Peyer's patch (tissue), 4 donors: ENCODE data around the gene NMT1. TPM values are rescaled to one million over a fixed set of nuclear protein-coding genes. Genes with fewer than 3 reads are reported as not detected.
A peak's percentile ranks its signal among the peaks of the same experiment; 100 is the strongest.

Experiments
- DNase-seq, 3 donors: peaks; one replicate each; pipeline ENCODE4 v3.0.0-alpha.2; 2017 to 2019
- H3K27ac ChIP-seq, 4 donors: fragments of 200-600 bp; sonication (generic); one replicate each; pipeline ENCODE4 v1.5.1; 2016 to 2019
- H3K27me3 ChIP-seq, 2 donors: fragments of 200-600 bp; sonication (generic); one replicate each; pipeline ENCODE4 v1.5.1; 2019
- H3K36me3 ChIP-seq, 3 donors: fragments of 200-600 bp; sonication (generic); one replicate each; pipeline ENCODE4 v1.5.1; 2016 to 2019
- H3K4me1 ChIP-seq, 4 donors: fragments of 200-600 bp; sonication (generic); one replicate each; pipeline ENCODE4 v1.5.1; 2016 to 2019
- H3K4me3 ChIP-seq, 4 donors: fragments of 200-600 bp; sonication (generic); 1 replicate in 3 of 4; 2 replicates in 1 of 4; pipeline ENCODE4 v1.5.1; 2016 to 2019; ENCODE audit warnings: mild to moderate bottlenecking in 1 of 4
- H3K9me3 ChIP-seq, 4 donors: fragments of 200-600 bp; sonication (generic); one replicate each; pipeline ENCODE4 v1.5.1; 2016 to 2019; ENCODE audit warnings: mild to moderate bottlenecking in 1 of 4
- CTCF ChIP-seq, 6 experiments: fragments of 450-650 bp in 4 of 6; fragments of 200-600 bp in 2 of 6; sonication (generic) in 1 of 6; IDR thresholded peaks; one replicate each; pipeline ENCODE4 v1.5.1; 2017 to 2019; ENCODE audit warnings: antibody characterized with exemption in 6 of 6, mild to moderate bottlenecking in 3 of 6, moderate library complexity in 1 of 6
- POLR2A ChIP-seq, 2 donors: fragments of 450-650 bp; IDR thresholded peaks; one replicate each; pipeline ENCODE4 v1.5.1; 2017; ENCODE audit warnings: antibody characterized with exemption in 2 of 2, mild to moderate bottlenecking in 2 of 2, moderate library complexity in 2 of 2
- total RNA-seq, 4 donors: library from RNA; depleted of rRNA; stranded (reverse); fragments of >200 nt; gene quantifications; one replicate each; pipeline ENCODE4 v1.1.0, GENCODE V29; 2016

Gene NMT1
- total RNA-seq, 4 donors from 2014 or later: 60.9 to 111 (median 77.1) TPM

- H3K27ac ChIP-seq: peak overlapping the region in 2 of 4 donors; percentile 18 to 67
- no peak overlapping the region for H3K4me3 ChIP-seq
- peak in 1 of 3 donors; percentile 64 for DNase-seq
- no peaks in the 10 kb centered on the region for H3K9me3 ChIP-seq
- H3K27me3 ChIP-seq: no peaks in the 10 kb centered on the region
- TF ChIP-seq POLR2A (IDR thresholded peaks at IDR 0.05) (no peak), CTCF (IDR thresholded peaks at IDR 0.05) (no peak)
- no peaks in the 10 kb centered on the region for H3K36me3 ChIP-seq
- peaks cover 5 to 46% (median 7%) of the 10 kb centered on the region in 4 donors for H3K4me1 ChIP-seq
These were observed 69.0 kb downstream of the NMT1 start for GRCh38 chr17:45129940-45130680.

- H3K27ac ChIP-seq: peak overlapping the region in 1 of 4 donors; percentile 67
- peak overlapping the region; percentile 59 to 91 (median 76) for H3K4me3 ChIP-seq
- TF ChIP-seq CTCF (IDR thresholded peaks at IDR 0.05) (no peak), POLR2A (IDR thresholded peaks at IDR 0.05) (no peak)
- peaks cover 5 to 47% (median 8%) of the 10 kb centered on the region in 4 donors for H3K4me1 ChIP-seq
- DNase-seq: no peak
- H3K9me3 ChIP-seq: no peaks in the 10 kb centered on the region
- no peaks in the 10 kb centered on the region for H3K36me3 ChIP-seq
- no peaks in the 10 kb centered on the region for H3K27me3 ChIP-seq
These were observed 69.8 kb downstream of the NMT1 start for GRCh38 chr17:45130681-45131615.

GRCh38 chr17:45131616-45132319, 70.7 kb downstream of the NMT1 start:
- peak overlapping the region; percentile 93 to 98 (median 96) for H3K27ac ChIP-seq
- H3K27me3 ChIP-seq: no peaks in the 10 kb centered on the region
- peak overlapping the region; percentile 59 to 91 (median 76) for H3K4me3 ChIP-seq
- TF ChIP-seq POLR2A (IDR thresholded peaks at IDR 0.05) (no peak), CTCF (IDR thresholded peaks at IDR 0.05) (peak; percentile 30 to 82 (median 68))
- H3K36me3 ChIP-seq: no peaks in the 10 kb centered on the region
- DNase-seq: peak in 2 of 3 donors; percentile 67 to 70
- H3K9me3 ChIP-seq: no peaks in the 10 kb centered on the region
- H3K4me1 ChIP-seq: peaks cover 7 to 56% (median 12%) of the 10 kb centered on the region in 4 donors

GRCh38 chr17:45132320-45132571, 71.1 kb downstream of the NMT1 start, which contains the start of gene PLCD3:
PLCD3 (minus strand) TSS chr17:45132515; CDS start chr17:45132410, 105 bp downstream.
- peak within 1 kb of the TSS; percentile 59 to 91 (median 76) for H3K4me3 ChIP-seq
- DNase-seq: no peak
- peaks cover 7 to 58% (median 12%) of the 10 kb centered on the region in 4 donors for H3K4me1 ChIP-seq
- H3K27me3 ChIP-seq: no peaks in the 10 kb centered on the region
- no peaks in the 10 kb centered on the region for H3K9me3 ChIP-seq
- no peaks in the 10 kb centered on the region for H3K36me3 ChIP-seq
- peak within 1 kb of the TSS; percentile 93 to 98 (median 96) for H3K27ac ChIP-seq
- no peak for TF ChIP-seq POLR2A (IDR thresholded peaks at IDR 0.05)
- TF ChIP-seq CTCF (IDR thresholded peaks at IDR 0.05): no peak
